HG03060 (cell line): ENCODE measurements around the gene ITPRIP.

Source experiments
- ATAC-seq: cut with Tn5 transposase; IDR thresholded peaks from one replicate; pipeline ENCODE4 v1.9.1; 2021; ENCODE audit warnings: low read depth, moderate number of reproducible peaks; ENCODE audit not compliant: unreplicated experiment

The ITPRIP gene

GRCh38 chr10:104342941-104343411, 4.7 kb upstream of the ITPRIP start:
- ATAC-seq: no peak

- ATAC-seq: no peak
These were observed 2.4 kb upstream of the ITPRIP start for GRCh38 chr10:104340641-104341040.

GRCh38 chr10:104340111-104340526, 1.9 kb upstream of the ITPRIP start:
- no peak for ATAC-seq

GRCh38 chr10:104339469-104340110, 1.3 kb upstream of the ITPRIP start:
- no peak for ATAC-seq

- peak; percentile 20 for ATAC-seq
These were observed 712 bp downstream of the ITPRIP start for GRCh38 chr10:104337521-104337984.

GRCh38 chr10:104336821-104337467, 1.3 kb downstream of the ITPRIP start:
- no peak for ATAC-seq

GRCh38 chr10:104334965-104335650, 3.2 kb downstream of the ITPRIP start:
- ATAC-seq: no peak

- ATAC-seq: no peak
These were observed 3.7 kb downstream of the ITPRIP start for GRCh38 chr10:104334561-104334960.

- ATAC-seq: no peak
These were observed 4.4 kb downstream of the ITPRIP start for GRCh38 chr10:104333728-104334373.

GRCh38 chr10:104333032-104333727, 5.1 kb downstream of the ITPRIP start:
- no peak for ATAC-seq

GRCh38 chr10:104332243-104333031, 5.8 kb downstream of the ITPRIP start:
- ATAC-seq: no peak

GRCh38 chr10:104331208-104331838, 6.9 kb downstream of the ITPRIP start:
- ATAC-seq: no peak

- no peak for ATAC-seq
These were observed 7.8 kb downstream of the ITPRIP start for GRCh38 chr10:104330168-104331110.

GRCh38 chr10:104329735-104330134, 8.5 kb downstream of the ITPRIP start:
- no peak for ATAC-seq

- ATAC-seq: peak; percentile 50
These were observed 9.2 kb downstream of the ITPRIP start for GRCh38 chr10:104328896-104329710.

GRCh38 chr10:104328646-104328895, 9.7 kb downstream of the ITPRIP start:
- ATAC-seq: no peak
